Measurements from ENCODE around the gene CD300A.
A peak's percentile ranks its signal among the peaks of the same experiment; 100 is the strongest.

CD300A gene

GRCh38 chr17:74455821-74456220 is 10.6 kb upstream of the CD300A start:
- DNase-seq: peak; percentile 11 to 45

- DNase-seq: peak; percentile 48 to 85
Measured at GRCh38 chr17:74457146-74457819, 9.2 kb upstream of the CD300A start.

- no peak for DNase-seq
Measured at GRCh38 chr17:74457820-74458166, 8.6 kb upstream of the CD300A start.

DNA sequence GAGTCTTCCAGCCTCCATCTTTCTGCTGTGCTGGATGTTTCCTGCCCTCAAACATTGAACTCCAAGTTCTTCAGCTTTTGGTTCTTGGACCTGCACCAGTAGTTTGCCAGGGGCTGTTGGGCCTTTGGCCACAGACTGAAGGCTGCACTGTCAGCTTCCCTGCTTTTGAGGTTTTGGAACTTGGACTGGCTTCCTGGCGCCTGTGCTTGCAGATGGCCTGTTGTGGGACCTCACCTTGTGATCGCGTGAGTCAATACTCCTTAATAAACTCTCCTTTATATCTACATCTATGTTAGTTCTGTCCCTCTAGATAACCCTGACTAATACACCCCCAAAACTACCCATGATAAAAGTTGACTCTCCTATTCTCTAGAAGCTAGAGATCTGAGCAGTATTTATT is 7.6 kb upstream of the CD300A start:
- DNase-seq: no peak

DNA sequence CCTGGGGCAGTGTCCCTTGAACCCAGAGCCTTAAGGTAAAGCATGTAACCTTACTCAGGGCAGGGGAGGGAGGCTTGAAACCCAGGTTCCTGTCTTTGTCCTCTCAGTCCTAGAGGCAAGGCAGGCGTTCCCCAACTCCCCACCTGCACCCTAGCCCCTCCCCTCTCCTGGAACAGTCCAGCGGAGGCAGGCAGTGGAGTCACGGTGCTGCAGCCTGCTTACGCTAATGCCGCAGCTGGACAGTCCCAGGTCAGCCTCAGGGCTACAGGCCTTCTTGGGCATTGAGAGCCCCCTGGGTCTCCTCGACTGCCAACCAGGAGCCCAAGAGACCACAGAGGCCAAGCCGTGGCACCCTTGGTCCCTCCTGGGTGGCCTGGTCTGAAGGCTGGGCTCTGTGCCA is 6.8 kb upstream of the CD300A start:
- no peak for DNase-seq

- DNase-seq: no peak
Measured at GRCh38 chr17:74460241-74460640, 6.2 kb upstream of the CD300A start.

- DNase-seq: no peak
Measured at GRCh38 chr17:74460996-74461395, 5.4 kb upstream of the CD300A start.

- DNase-seq: no peak
Measured at GRCh38 chr17:74461611-74462010, 4.8 kb upstream of the CD300A start.

- DNase-seq: no peak
Measured at GRCh38 chr17:74464730-74465377, 1.6 kb upstream of the CD300A start.

DNA sequence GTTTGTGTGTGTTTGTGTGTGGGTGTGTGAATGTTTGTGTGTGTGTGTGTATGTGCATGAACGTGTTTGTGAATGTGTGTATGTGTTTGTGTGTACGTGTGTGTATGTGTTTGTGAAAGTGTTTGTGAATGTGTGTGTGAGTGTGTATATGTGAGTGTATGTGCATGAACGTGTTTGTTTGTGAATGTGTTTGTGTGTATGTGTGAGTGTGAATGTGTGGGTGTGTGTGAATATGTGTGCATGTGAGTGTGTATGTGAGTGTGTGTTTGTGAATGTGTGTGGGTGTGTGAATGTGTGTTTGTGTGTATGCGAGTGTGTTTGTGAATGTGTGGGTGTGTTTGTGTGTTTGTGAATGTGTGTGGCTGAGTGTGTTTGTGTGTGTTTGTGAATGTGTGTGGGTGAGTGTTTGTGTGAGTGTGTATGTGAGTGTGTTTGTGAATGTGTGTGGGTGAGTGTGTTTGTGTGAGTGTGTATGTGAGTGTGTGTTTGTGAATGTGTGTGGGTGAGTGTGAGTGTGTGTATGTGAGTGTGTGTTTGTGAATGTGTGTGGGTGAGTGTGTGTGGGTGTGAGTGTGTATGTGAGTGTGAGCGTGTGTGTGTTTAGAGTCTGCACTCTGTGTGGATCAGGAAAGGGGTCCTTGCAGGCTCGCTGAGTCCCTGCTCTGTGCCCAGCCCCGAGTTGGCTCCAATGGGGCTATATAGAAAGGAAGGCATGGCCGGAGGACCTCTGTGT is 890 bp upstream of the CD300A start:
- DNase-seq: no peak

GRCh38 chr17:74466828-74467184 is 372 bp downstream of the CD300A start:
- no peak for DNase-seq

DNA sequence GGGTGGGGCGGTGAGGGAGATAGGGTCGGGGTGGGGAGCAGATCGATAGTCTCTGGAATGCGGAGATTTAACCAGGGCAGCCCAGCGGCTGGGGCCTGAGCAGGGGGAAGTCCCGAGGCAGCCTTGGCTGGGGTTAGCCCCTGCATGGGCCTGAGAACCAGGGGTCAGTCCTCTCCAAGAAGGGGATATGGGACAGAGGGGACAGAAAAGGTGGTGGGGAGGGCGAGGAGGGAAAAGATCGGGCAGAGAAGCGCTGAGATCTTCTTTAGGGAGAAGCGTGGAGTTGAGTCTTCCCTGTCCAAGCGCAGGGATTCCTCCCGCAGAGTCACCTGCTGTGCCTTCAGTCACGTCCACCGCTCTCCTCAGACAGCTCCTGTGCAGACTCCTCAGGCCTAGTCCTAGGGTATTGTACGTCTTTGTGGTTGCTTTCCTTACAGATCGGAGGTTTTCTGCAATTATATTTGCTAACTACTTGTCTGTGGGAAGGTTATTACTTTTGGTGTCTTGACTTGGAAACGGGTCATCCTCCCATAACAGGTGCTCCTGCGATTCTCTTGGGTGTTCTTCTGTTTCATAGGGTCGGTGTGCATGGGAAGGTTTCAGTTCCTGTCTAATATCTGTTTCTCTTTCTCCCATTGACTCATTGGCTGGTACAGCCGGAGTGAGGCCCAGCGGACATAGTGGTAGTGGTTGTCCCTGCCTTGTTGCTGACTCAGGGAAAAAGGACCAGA is 952 bp downstream of the CD300A start:
- no peak for DNase-seq

- no peak for DNase-seq
Measured at GRCh38 chr17:74471341-74471740, 4.9 kb downstream of the CD300A start.

DNA sequence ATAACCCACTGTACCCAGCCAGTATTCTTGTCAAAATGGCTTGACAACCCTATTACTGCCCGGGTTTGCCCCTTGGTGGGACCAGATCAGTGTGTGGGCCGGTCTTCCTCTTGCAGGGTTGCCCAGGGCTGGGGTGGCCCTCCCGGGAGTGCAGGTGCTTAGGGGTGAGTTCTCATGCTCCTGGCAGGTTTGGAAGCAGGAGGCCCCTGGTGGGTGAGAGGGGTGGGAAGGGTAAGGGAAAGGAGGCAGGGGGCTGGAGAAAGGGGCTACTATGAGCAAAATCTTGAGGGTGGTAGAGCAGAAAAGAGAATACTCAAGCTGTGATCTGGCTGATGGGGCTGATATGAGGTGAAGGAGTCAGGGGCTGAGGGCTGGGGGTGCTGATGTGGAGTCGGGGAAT is 6.5 kb downstream of the CD300A start:
- DNase-seq: no peak

GRCh38 chr17:74473294-74473693 is 6.9 kb downstream of the CD300A start:
- no peak for DNase-seq

DNA sequence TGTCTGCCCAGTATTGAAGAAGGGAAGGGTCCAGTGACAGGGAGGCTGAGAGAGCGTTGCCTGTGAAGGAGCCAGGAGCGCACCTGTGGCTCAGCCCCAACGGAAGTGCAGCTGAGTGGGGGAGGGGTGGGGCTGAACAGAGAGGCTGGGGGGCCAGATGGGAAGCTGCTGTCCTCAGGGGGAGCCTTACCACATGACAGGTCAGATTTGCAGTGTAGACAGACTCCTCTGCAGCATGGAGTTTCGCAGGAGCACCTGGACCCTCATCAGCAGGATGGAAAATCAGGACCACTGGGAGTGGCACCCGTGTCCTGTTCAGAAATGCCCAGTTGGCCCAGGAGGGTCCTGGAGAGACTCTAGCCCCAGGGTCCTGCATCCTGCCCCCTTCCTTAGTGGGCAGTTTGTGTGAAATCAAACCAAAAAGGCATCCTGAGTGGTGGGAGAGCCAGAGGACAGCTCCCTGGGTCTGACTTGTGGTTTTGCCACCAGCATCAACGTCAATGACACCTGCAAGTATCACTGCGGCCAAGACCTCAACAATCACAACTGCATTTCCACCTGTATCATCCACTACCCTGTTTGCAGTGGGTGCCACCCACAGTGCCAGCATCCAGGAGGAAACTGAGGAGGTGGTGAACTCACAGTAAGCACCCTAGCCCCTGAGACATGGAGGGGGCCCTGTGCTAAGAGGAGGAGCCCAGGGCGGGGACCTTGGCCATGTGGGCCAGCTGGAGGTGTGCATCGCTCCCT is 7.8 kb downstream of the CD300A start:
- no peak for DNase-seq

DNA sequence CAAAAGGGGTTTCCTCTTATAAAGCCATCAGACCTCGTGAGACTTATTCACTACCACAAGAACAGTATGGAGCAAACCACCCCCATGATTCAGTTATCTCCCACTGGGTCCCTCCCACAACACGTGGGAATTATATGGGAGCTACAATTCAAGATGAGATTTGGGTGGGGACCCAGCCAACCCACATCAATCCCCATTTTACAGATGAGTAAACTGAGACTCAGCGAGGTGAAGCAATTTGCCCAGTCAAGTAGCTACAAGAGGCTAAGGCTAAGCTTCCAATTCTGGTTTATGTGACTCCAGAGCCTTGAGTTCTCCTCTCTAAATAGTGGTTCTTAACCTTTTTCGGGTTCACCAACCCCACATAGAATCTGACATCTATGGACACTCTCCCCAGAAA is 8.8 kb downstream of the CD300A start:
- no peak for DNase-seq

GRCh38 chr17:74477411-74477810 is 11.0 kb downstream of the CD300A start:
- no peak for DNase-seq

DNA sequence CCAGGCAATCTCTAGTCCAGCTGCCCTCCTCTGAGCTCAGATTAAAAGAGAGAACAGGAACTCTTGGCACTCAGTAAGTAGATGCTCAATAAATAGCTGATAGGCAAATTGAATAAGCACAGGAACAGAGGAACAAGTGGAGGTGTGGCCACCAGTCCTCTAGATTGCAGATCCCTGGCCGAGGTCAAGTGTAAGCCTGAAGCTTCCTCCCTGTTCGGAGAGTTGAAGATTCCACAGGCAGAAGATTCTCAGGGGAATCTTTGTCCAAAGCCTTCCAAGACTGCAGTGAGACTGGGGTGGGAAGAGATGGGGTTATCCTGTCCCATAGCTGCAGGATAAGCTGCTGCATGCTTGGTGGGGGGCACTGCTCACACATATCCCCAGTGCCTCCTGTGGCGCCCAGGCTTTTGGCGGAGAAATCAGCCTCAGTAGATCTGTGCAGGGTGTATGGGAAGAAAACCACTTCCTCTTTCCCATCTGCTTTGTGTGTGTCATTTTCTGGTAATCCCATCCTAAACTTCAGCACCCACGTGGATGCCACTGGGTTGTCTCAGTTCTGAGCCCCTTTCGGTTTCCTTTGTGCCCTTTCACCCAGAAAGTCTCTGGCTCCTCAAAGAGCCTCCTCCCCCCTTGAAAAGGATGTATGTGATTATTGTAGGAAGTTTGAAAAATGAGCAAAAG is 12.1 kb downstream of the CD300A start:
- no peak for DNase-seq

- no peak for DNase-seq
Measured at GRCh38 chr17:74480290-74480689, 13.9 kb downstream of the CD300A start.

DNA sequence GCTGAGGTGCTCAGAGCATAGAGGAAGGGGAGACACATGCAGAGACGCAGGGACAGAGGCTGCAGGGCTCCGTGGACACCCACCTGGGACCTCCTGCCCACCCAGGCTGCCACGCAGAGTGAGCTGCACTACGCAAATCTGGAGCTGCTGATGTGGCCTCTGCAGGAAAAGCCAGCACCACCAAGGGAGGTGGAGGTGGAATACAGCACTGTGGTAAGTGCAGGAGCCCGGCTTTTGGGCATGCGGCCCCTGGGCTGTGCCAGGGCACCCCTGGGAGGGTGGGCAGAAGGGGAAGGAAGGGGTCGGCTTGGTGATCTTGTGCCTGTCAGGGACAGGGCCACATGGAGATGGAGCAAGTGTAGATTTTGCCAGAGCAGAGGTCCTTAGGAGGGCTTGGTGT is 15.2 kb downstream of the CD300A start:
- no peak for DNase-seq

DNA sequence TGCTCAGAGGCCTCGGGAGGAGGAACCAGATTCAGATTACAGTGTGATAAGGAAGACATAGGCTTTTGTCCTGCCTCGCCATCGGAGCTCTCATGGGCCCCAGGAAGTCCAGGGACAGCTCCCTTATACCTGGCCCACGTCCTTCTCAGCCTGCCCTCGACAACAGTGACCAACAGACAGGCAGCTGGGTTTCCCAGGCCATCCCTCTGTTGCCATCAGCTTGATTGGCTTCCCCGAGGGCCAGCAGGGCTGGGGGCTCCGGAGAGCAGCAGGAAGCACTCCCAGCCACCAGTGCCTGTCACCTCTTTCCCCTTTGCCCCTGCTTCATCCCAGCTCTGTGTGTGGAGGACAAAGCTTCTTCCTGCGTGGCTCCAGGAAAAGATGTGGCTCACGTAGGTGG is 17.6 kb downstream of the CD300A start:
- DNase-seq: no peak
